RCC 7860 (cell line): ENCODE measurements around the gene ANO7.

ENCODE experiments used
- DNase-seq: peaks from one replicate; pipeline ENCODE4 v3.0.0-alpha.2; 2015; ENCODE audit warnings: low spot score
- FAIRE-seq: peaks from 2 replicates; lab custom pipeline; 2012; peaks lifted over from hg19 to GRCh38; lab: Jason Lieb, UNC

Gene ANO7

GRCh38 chr2:241270531-241270930 is 82.1 kb downstream of the ANO7 start:
- DNase-seq, result no peak
- no peak for FAIRE-seq

DNA sequence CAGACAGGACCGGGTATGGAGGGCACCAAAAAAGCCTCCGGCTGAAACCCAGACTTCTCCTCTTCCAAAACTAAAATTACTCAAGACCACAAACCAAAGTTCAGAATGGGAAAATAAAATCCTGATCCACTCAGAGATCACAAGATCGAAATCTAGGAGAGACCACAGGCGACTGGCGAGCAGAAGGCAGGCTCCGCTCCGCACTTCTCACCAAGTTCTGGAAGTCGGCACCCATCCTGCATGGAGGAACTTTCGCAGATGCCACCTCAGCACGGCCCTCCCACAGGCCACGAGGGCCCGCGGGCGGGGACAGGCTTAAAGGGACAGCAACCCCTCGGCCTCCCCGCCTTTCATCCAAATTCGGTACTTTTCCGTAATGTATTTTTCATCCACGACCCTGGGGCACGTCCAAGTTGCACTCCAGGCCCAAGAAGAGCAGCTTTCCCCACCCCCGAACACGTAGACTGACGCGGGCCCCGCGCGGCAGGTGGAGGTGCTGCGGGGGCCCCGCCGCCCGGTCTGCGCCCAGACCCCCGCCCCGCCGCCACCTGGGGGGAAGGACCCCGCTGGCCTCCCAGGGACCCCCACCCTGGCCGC is 83.3 kb downstream of the ANO7 start:
- no peak for FAIRE-seq
- peak; percentile 55 for DNase-seq

GRCh38 chr2:241272303-241273209 is 84.1 kb downstream of the ANO7 start:
- DNase-seq (peak; percentile 9), FAIRE-seq (no peak)

GRCh38 chr2:241273210-241274020 is 84.9 kb downstream of the ANO7 start:
- DNase-seq, result no peak

GRCh38 chr2:241274127-241274526 is 85.7 kb downstream of the ANO7 start:
- FAIRE-seq (no peak), DNase-seq (no peak)

More at GRCh38 chr2:241273210-241274020, 84.9 kb downstream of the ANO7 start:
- no peak for FAIRE-seq
